Brain microvascular endothelial cell (primary cell): Measurements from ENCODE around the gene SLC16A11.
"Not testable (repeated sequence)": the region's sequence is repeated elsewhere in the genome, so short reads cannot be mapped to it uniquely, and the experiment has no call there.

Experiments used
- DNase-seq: peaks from one replicate; pipeline ENCODE4 v3.0.0-alpha.2; 2020
- H3K27ac ChIP-seq: fragments of 250-450 bp; sonication (Bioruptor Pico); 2 replicates; pipeline ENCODE4 v1.5.1; 2020; ENCODE audit warnings: mild to moderate bottlenecking, moderate library complexity
- H3K27me3 ChIP-seq: fragments of 250-450 bp; sonication (Bioruptor Pico); replicated peaks from 2 replicates; pipeline ENCODE4 v1.5.1; 2020; ENCODE audit warnings: mild to moderate bottlenecking
- H3K36me3 ChIP-seq: fragments of 250-450 bp; sonication (Bioruptor Pico); replicated peaks from 2 replicates; pipeline ENCODE4 v1.5.1; 2020; ENCODE audit warnings: mild to moderate bottlenecking
- H3K4me3 ChIP-seq: 2 replicates; pipeline ENCODE4 v1.5.1; 2011; ENCODE audit warnings: low read depth, mild to moderate bottlenecking, control low read depth, low read length, moderate library complexity
- CTCF ChIP-seq: IDR thresholded peaks from 2 replicates; pipeline ENCODE4 v1.5.1; 2011; ENCODE audit warnings: low read depth, mild to moderate bottlenecking, moderate library complexity, low read length, control low read depth, inconsistent platforms; ENCODE audit errors: missing control alignments
- in situ Hi-C: cut with HindIII; loops from 2 replicates; pipeline ENCODE4 v1.10.0; 2017; ENCODE audit warnings: low sequenced_read_pairs, low pct_ligation_motif_present

The SLC16A11 gene

GRCh38 chr17:7043497-7044198, at the start of gene SLC16A11:
TSS of gene SLC16A11 (minus strand) at chr17:7044092. CDS start at chr17:7043513, 579 bp downstream.
- DNase-seq: no peak
- no peak for TF ChIP-seq CTCF
- in situ Hi-C loops: no loop called here
- Histone ChIP-seq H3K27ac (no peak within 1 kb of the TSS), H3K36me3 (no peaks in the 10 kb centered on the region), H3K4me3 (peak within 1 kb of the TSS; percentile 39), H3K27me3 (peaks cover 29% of the 10 kb centered on the region)

GRCh38 chr17:7091311-7092005, 47.6 kb upstream of the SLC16A11 start:
- in situ Hi-C loops, H3K36me3 ChIP-seq, H3K27me3 ChIP-seq, H3K4me3 ChIP-seq, H3K27ac ChIP-seq, DNase-seq: not testable (repeated sequence)

GRCh38 chr17:7089570-7089969, 45.7 kb upstream of the SLC16A11 start:
- H3K27ac ChIP-seq, in situ Hi-C loops, H3K27me3 ChIP-seq, DNase-seq, H3K4me3 ChIP-seq, H3K36me3 ChIP-seq: not testable (repeated sequence)

GRCh38 chr17:7088442-7088841, 44.5 kb upstream of the SLC16A11 start:
- H3K27me3 ChIP-seq, DNase-seq, H3K4me3 ChIP-seq, in situ Hi-C loops, H3K27ac ChIP-seq, H3K36me3 ChIP-seq: not testable (repeated sequence)

GRCh38 chr17:7084088-7084487, 40.2 kb upstream of the SLC16A11 start:
- Histone ChIP-seq H3K27ac (no peak overlapping the region), H3K36me3 (no peaks in the 10 kb centered on the region), H3K4me3 (no peak overlapping the region), H3K27me3 (no peaks in the 10 kb centered on the region)
- TF ChIP-seq CTCF: no peak
- in situ Hi-C loops: no loop called here
- no peak for DNase-seq

- TF ChIP-seq CTCF: no peak
- DNase-seq: peak; percentile 40
- Histone ChIP-seq H3K36me3 (no peaks in the 10 kb centered on the region), H3K27ac (no peak overlapping the region), H3K4me3 (no peak overlapping the region), H3K27me3 (no peaks in the 10 kb centered on the region)
- in situ Hi-C loops: no loop called here
Observed at GRCh38 chr17:7083592-7083991, 39.7 kb upstream of the SLC16A11 start.

- no peak overlapping the region for H3K27ac ChIP-seq
- in situ Hi-C loops: no loop called here
- no peak overlapping the region for H3K4me3 ChIP-seq
- H3K36me3 ChIP-seq: no peaks in the 10 kb centered on the region
- no peaks in the 10 kb centered on the region for H3K27me3 ChIP-seq
- TF ChIP-seq CTCF: no peak
- no peak for DNase-seq
Observed at GRCh38 chr17:7081341-7082062, 37.6 kb upstream of the SLC16A11 start.
